HepG2 (cell line): Measurements from ENCODE around the gene NFKB2. TPM values are rescaled to one million over a fixed set of nuclear protein-coding genes. Genes with fewer than 3 reads are reported as not detected.

Experiments
- ATAC-seq: fragments of 200-7000 bp; cut with Tn5 transposase; 3 replicates; pipeline ENCODE4 v1.9.1; 2020; ENCODE audit warnings: mild to moderate bottlenecking, moderate library complexity
- BruUV-seq: library from RNA; stranded (reverse); fragments of 400-500 nt; replicated peaks from 2 replicates; lab custom pipeline; 2021; lab: Mats Ljungman, UMichigan
- CTCF ChIA-PET: fragments of 300-600 bp; formaldehyde crosslinking; extraction: SDS; loops from one replicate; lab custom pipeline; 2021; ENCODE audit warnings: low total read pairs, inconsistent platforms, low intra/inter-chr PET ratio; lab: Yijun Ruan, JAX
- POLR2A ChIA-PET: fragments of 350-600 bp; sonication (Branson Sonifier 250); formaldehyde crosslinking; loops from one replicate; lab custom pipeline; 2020; ENCODE audit warnings: antibody characterized with exemption, inconsistent platforms; lab: Yijun Ruan, JAX
- DNase-seq: peaks from one replicate; pipeline ENCODE4 v3.0.0-alpha.2; 2015; ENCODE audit warnings: low spot score
- FAIRE-seq: peaks from 3 replicates; lab custom pipeline; 2011; peaks lifted over from hg19 to GRCh38; lab: Jason Lieb, UNC
- H2AFZ ChIP-seq: one replicate; pipeline ENCODE4 v1.6.1; 2011; ENCODE audit warnings: low read length, inconsistent platforms
- H3K27ac ChIP-seq: fragments of 300-600 bp; 3 replicates; pipeline ENCODE4 v1.8.0; 2011; ENCODE audit warnings: mixed run types, mild to moderate bottlenecking, mixed read lengths, low read length, inconsistent platforms; ENCODE audit not compliant: insufficient read depth; ENCODE audit errors: extremely low read length
- H3K27me3 ChIP-seq, 2 experiments: fragments of 200-600 bp in 1 of 2; 2 replicates in 1 of 2; 3 replicates in 1 of 2; pipeline versions ENCODE4 v1.6.0 to v1.8.0; 2011; ENCODE audit warnings: low read length in 2 of 2, mild to moderate bottlenecking in 2 of 2, moderate library complexity in 2 of 2, inconsistent platforms in 1 of 2; ENCODE audit not compliant: insufficient read depth in 2 of 2, control insufficient read depth in 1 of 2
- H3K36me3 ChIP-seq, 2 experiments: fragments of 200-600 bp in 1 of 2; replicated peaks in 1 of 2; 2 replicates in 1 of 2; 3 replicates in 1 of 2; pipeline versions ENCODE4 v1.5.1 to v1.8.0; 2011; ENCODE audit warnings: low read length in 2 of 2, inconsistent platforms in 1 of 2; ENCODE audit not compliant: insufficient read depth in 2 of 2, control insufficient read depth in 1 of 2
- H3K4me1 ChIP-seq: 2 replicates; pipeline ENCODE4 v1.5.1; 2012; ENCODE audit warnings: low read length, inconsistent platforms; ENCODE audit not compliant: insufficient read depth
- H3K4me2 ChIP-seq: 2 replicates; pipeline ENCODE4 v1.6.0; 2011; ENCODE audit warnings: low read depth, low read length, inconsistent platforms
- H3K4me3 ChIP-seq, 3 experiments: fragments of 200-600 bp in 1 of 3; sonication (generic), shearing (Covaris generic) in 1 of 3; replicated peaks in 1 of 3; 2 replicates each; pipeline ENCODE4 v1.5.1; 2011 to 2016; ENCODE audit warnings: low read length in 3 of 3, inconsistent platforms in 2 of 3, low read depth in 2 of 3, mild to moderate bottlenecking in 2 of 3, control low read depth in 1 of 3, mixed read lengths in 1 of 3; ENCODE audit not compliant: insufficient read depth in 1 of 3
- H3K79me2 ChIP-seq: one replicate; pipeline ENCODE4 v1.6.1; 2011; ENCODE audit warnings: low read length, inconsistent platforms; ENCODE audit not compliant: insufficient read depth
- H3K9ac ChIP-seq: 2 replicates; pipeline ENCODE4 v1.6.0; 2011; ENCODE audit warnings: mild to moderate bottlenecking, low read depth, low read length, inconsistent platforms; ENCODE audit not compliant: insufficient read depth
- H3K9me3 ChIP-seq: 2 replicates; pipeline ENCODE4 v1.5.1; 2012; ENCODE audit warnings: mild to moderate bottlenecking, low read length
- H4K20me1 ChIP-seq: 2 replicates; pipeline ENCODE4 v1.6.0; 2011; ENCODE audit warnings: inconsistent platforms, mild to moderate bottlenecking, low read length, moderate library complexity; ENCODE audit not compliant: insufficient read depth
- ARNT ChIP-seq: fragments of 450-650 bp; IDR thresholded peaks from 2 replicates; pipeline ENCODE4 v1.6.1; 2017
- CTCF ChIP-seq: sonication (generic); formaldehyde crosslinking; IDR thresholded peaks from 2 replicates; pipeline ENCODE4 v1.5.0; 2020; ENCODE audit warnings: mild to moderate bottlenecking, missing genetic modification reagents, moderate library complexity
- E2F5 ChIP-seq: sonication (generic); formaldehyde crosslinking; conservative IDR thresholded peaks from 2 replicates; pipeline ENCODE4 v1.4.0; 2020; ENCODE audit warnings: missing genetic modification reagents
- LBX2 ChIP-seq: sonication (generic); formaldehyde crosslinking; IDR thresholded peaks from 2 replicates; pipeline ENCODE4 v1.5.0; 2020; ENCODE audit warnings: missing genetic modification reagents, mild to moderate bottlenecking, borderline replicate concordance
- NCOA5 ChIP-seq: sonication (generic); formaldehyde crosslinking; IDR thresholded peaks from 2 replicates; pipeline ENCODE4 v1.4.0; 2020; ENCODE audit warnings: missing genetic modification reagents
- POLR2A ChIP-seq, 2 experiments: IDR thresholded peaks; 2 replicates each; pipeline ENCODE4 v1.6.1; 2011; ENCODE audit warnings: low read depth in 2 of 2, low read length in 2 of 2, mild to moderate bottlenecking in 1 of 2, moderate library complexity in 1 of 2; ENCODE audit not compliant: insufficient read depth in 1 of 2
- RAD21 ChIP-seq: fragments of 450-650 bp; formaldehyde crosslinking; IDR thresholded peaks from 2 replicates; pipeline ENCODE4 v1.5.0; 2020; ENCODE audit warnings: mild to moderate bottlenecking
- SMC3 ChIP-seq: IDR thresholded peaks from 2 replicates; pipeline ENCODE4 v1.6.1; 2011; ENCODE audit warnings: low read length, improper control_type of control experiment
- STAG1 ChIP-seq: sonication (generic); formaldehyde crosslinking; IDR thresholded peaks from 2 replicates; pipeline ENCODE4 v1.4.0; 2020; ENCODE audit warnings: missing genetic modification reagents
- TAF15 ChIP-seq: fragments of 200-400 bp; formaldehyde crosslinking; IDR thresholded peaks from one replicate; pipeline ENCODE4 v1.6.1; 2018; ENCODE audit warnings: mild to moderate bottlenecking, low read depth, low read length; ENCODE audit not compliant: poor library complexity, severe bottlenecking
- ZFAT ChIP-seq: sonication (generic); formaldehyde crosslinking; conservative IDR thresholded peaks from 2 replicates; pipeline ENCODE4 v1.8.1; 2023; ENCODE audit warnings: missing genetic modification reagents, inconsistent platforms
- ZNF441 ChIP-seq: sonication (generic); formaldehyde crosslinking; IDR thresholded peaks from 2 replicates; pipeline ENCODE4 v1.7.0; 2021; ENCODE audit warnings: missing genetic modification reagents, borderline replicate concordance
- ZNF670 ChIP-seq: sonication (generic); formaldehyde crosslinking; IDR thresholded peaks from 2 replicates; pipeline ENCODE4 v1.8.0; 2022; ENCODE audit warnings: mild to moderate bottlenecking, missing genetic modification reagents, borderline replicate concordance
- WGBS: methylation state at CpG from one replicate; pipeline ENCODE4 v1.1.6; 2017; ENCODE audit warnings: low lambda C conversion rate; 5-methylcytosine and 5-hydroxymethylcytosine counted together
- in situ Hi-C: cut with HindIII; loops from 2 replicates; pipeline ENCODE4 v1.10.0; 2017; ENCODE audit warnings: low pct_unique_long_range_greater_than_20kb; ENCODE audit not compliant: extremely low pct_ligation_motif_present
- intact Hi-C: fragments of 100-400 bp; cut with micrococcal nuclease; formaldehyde crosslinking; loops from one replicate; pipeline ENCODE4 v1.10.0; 2022; ENCODE audit not compliant: unreplicated experiment
- polyA plus RNA-seq, 8 experiments: library from polyadenylated mRNA; depleted of rRNA in 3 of 8; stranded (reverse) in 7 of 8; unstranded in 1 of 8; fragments of >200 nt; fragmentation: Illumina TruSeq in 4 of 8; extraction: Trizol in 4 of 8; gene quantifications; 2 replicates each; pipeline versions ENCODE4 v1.2.1 to v1.2.3, GENCODE V29; 2011 to 2016; ENCODE audit warnings: low read depth in 4 of 8, missing spikeins in 1 of 8, mixed read lengths in 1 of 8; ENCODE audit not compliant: insufficient read depth in 1 of 8
- total RNA-seq, 5 experiments: library from RNA; depleted of rRNA; stranded (reverse); fragments of >200 nt; fragmentation: Illumina TruSeq; extraction: Trizol; gene quantifications; 2 replicates each; pipeline ENCODE4 v1.2.3, GENCODE V29; 2016; ENCODE audit warnings: low read depth in 1 of 5

NFKB2 gene
- total and polyA plus RNA-seq, 2 of the 13 experiments (the other 11 are each of a cell fraction or from before 2014, with no cell fraction given): 7.7 to 12.5 TPM

GRCh38 chr10:102382871-102383270 lies 12.6 kb upstream of the NFKB2 start:
- intact Hi-C loops: no loop called here
- H3K27me3 ChIP-seq: no peaks in the 10 kb centered on the region
- ATAC-seq: no peak
- TF ChIP-seq ZFAT: no peak
- TF ChIP-seq TAF15: no peak
- 0 out of 4 replicates have a peak, but pooled peaks of 1 of the 2 experiments have one; percentile 15 for TF ChIP-seq POLR2A (IDR thresholded peaks at IDR 0.05; ENCODE audit: insufficient read depth in 1 of 2, low read depth in 2 of 2, low read length in 2 of 2)
- FAIRE-seq: no peak
- peaks cover 19 to 37% of the 10 kb centered on the region in 2 experiments for H3K36me3 ChIP-seq
- no peak overlapping the region for H3K9ac ChIP-seq
- no peak overlapping the region for H3K27ac ChIP-seq
- no peaks in the 10 kb centered on the region for H3K9me3 ChIP-seq
- WGBS: 99% methylated on average over 8 of the region's 8 CpGs
- in situ Hi-C loops: no loop called here
- no peak overlapping the region for H2AFZ ChIP-seq
- peaks cover 14% of the 10 kb centered on the region for H3K4me1 ChIP-seq
- H4K20me1 ChIP-seq: no peaks in the 10 kb centered on the region
- ChIA-PET CTCF (no interaction called here), POLR2A (no interaction called here)
- no peaks in the 10 kb centered on the region for H3K79me2 ChIP-seq
- no peak overlapping the region for H3K4me2 ChIP-seq
- BruUV-seq: no TSS peak
- no peak overlapping the region for H3K4me3 ChIP-seq
- no peak for DNase-seq

GRCh38 chr10:102384053-102384452 lies 11.5 kb upstream of the NFKB2 start:
- Histone ChIP-seq H3K4me2 (no peak overlapping the region), H3K9ac (no peak overlapping the region), H4K20me1 (no peaks in the 10 kb centered on the region), H3K27me3 (no peaks in the 10 kb centered on the region), H3K79me2 (no peaks in the 10 kb centered on the region), H3K4me3 (no peak overlapping the region), H2AFZ (no peak overlapping the region), H3K4me1 (peaks cover 14% of the 10 kb centered on the region), H3K9me3 (no peaks in the 10 kb centered on the region), H3K36me3 (peaks cover 18 to 29% of the 10 kb centered on the region in 2 experiments), H3K27ac (no peak overlapping the region)
- POLR2A ChIA-PET: interaction anchor here (1.0 to 1.3 kb wide), 2 partner anchors 10 to 11 kb away, joined by 3 to 6 read pairs; partner anchors contain the start of gene NFKB2
- CTCF ChIA-PET: no interaction called here
- BruUV-seq: no TSS peak
- no peak for TF ChIP-seq E2F5 (CRISPR knock-in tag)
- peak; percentile 44; the same call in 1 of the 2 replicates for TF ChIP-seq SMC3
- TF ChIP-seq LBX2: no peak
- 0 out of 2 replicates have a peak, but pooled peaks have one; percentile 14 for TF ChIP-seq RAD21 (CRISPR knock-in tag)
- no peak for TF ChIP-seq ZNF441 (CRISPR knock-in tag)
- TF ChIP-seq CTCF (CRISPR knock-in tag): peak; percentile 51
- no peak for TF ChIP-seq ARNT
- no peak for TF ChIP-seq NCOA5 (CRISPR knock-in tag)
- 0 out of 2 replicates have a peak, but pooled peaks have one; percentile 13 for TF ChIP-seq STAG1 (CRISPR knock-in tag)
- TF ChIP-seq ZNF670: no peak
- 48% methylated on average over 6 of the region's 6 CpGs for WGBS
- in situ Hi-C loops (no loop called here), intact Hi-C loops (no loop called here)
- no peak for FAIRE-seq
- peak; percentile 65 for ATAC-seq
- no peak for DNase-seq
